GM12878 (cell line): ENCODE measurements around the gene IL22RA2. TPM values are rescaled to one million over a fixed set of nuclear protein-coding genes. Genes with fewer than 3 reads are reported as not detected.

Experiments
- ATAC-seq: fragments of 200-7000 bp; cut with Tn5 transposase; 3 replicates; pipeline ENCODE4 v1.9.1; 2020; ENCODE audit warnings: mild to moderate bottlenecking, moderate library complexity
- BruUV-seq: library from RNA; stranded (reverse); fragments of 400-500 nt; replicated peaks from 2 replicates; lab custom pipeline; 2021; lab: Mats Ljungman, UMichigan
- CTCF ChIA-PET: fragments of 300-600 bp; sonication (Branson Sonifier 250); formaldehyde crosslinking; extraction: SDS; loops from one replicate; lab custom pipeline; 2021; ENCODE audit warnings: inconsistent platforms; lab: Yijun Ruan, JAX
- POLR2A ChIA-PET: fragments of 350-600 bp; formaldehyde crosslinking; extraction: SDS; loops from one replicate; lab custom pipeline; 2021; ENCODE audit warnings: inconsistent platforms; lab: Charles Lee
- RAD21 ChIA-PET: fragments of 300-600 bp; sonication (Branson Sonifier 250); formaldehyde crosslinking; loops from one replicate; lab custom pipeline; 2023; ENCODE audit warnings: antibody characterized with exemption; ENCODE audit not compliant: unreplicated experiment; lab: Charles Lee
- SMC1A ChIA-PET: fragments of 300-600 bp; sonication (Branson Sonifier 250); formaldehyde crosslinking; loops from one replicate; lab custom pipeline; 2023; ENCODE audit not compliant: unreplicated experiment, uncharacterized antibody; lab: Charles Lee
- DNase-seq: peaks from one replicate; pipeline ENCODE4 v3.0.0-alpha.2; 2011; ENCODE audit warnings: low read depth, low spot score
- FAIRE-seq: peaks from 3 replicates; lab custom pipeline; 2011; peaks lifted over from hg19 to GRCh38; lab: Jason Lieb, UNC
- H2AFZ ChIP-seq: 2 replicates; pipeline ENCODE4 v1.6.0; 2011; ENCODE audit warnings: low read depth, low read length, control low read depth; ENCODE audit not compliant: control insufficient read depth
- H3K27ac ChIP-seq: 2 replicates; pipeline ENCODE4 v1.5.1; 2011; ENCODE audit warnings: control low read depth; ENCODE audit not compliant: control insufficient read depth, insufficient read depth
- H3K27me3 ChIP-seq, 2 experiments: replicated peaks in 1 of 2; 2 replicates each; pipeline versions ENCODE4 v1.6.0 to v1.6.1; 2011; ENCODE audit warnings: low read length in 1 of 2; ENCODE audit not compliant: control insufficient read depth in 2 of 2, insufficient read depth in 2 of 2
- H3K36me3 ChIP-seq, 2 experiments: 2 replicates each; pipeline ENCODE4 v1.5.1; 2011; ENCODE audit warnings: low read length in 1 of 2; ENCODE audit not compliant: control insufficient read depth in 2 of 2, insufficient read depth in 2 of 2
- H3K4me1 ChIP-seq: 2 replicates; pipeline ENCODE4 v1.6.1; 2011; ENCODE audit warnings: mild to moderate bottlenecking, low read length, moderate library complexity, mixed read lengths; ENCODE audit not compliant: control insufficient read depth, insufficient read depth
- H3K4me2 ChIP-seq: 2 replicates; pipeline ENCODE4 v1.6.0; 2011; ENCODE audit warnings: control low read depth; ENCODE audit not compliant: control insufficient read depth, insufficient read depth
- H3K4me3 ChIP-seq: fragments of 200-600 bp; sonication (generic); 2 replicates; pipeline ENCODE4 v1.5.1; 2016
- H3K79me2 ChIP-seq: 2 replicates; pipeline ENCODE4 v1.6.0; 2011; ENCODE audit warnings: low read length; ENCODE audit not compliant: control insufficient read depth, insufficient read depth
- H3K9ac ChIP-seq: 2 replicates; pipeline ENCODE4 v1.8.0; 2011; ENCODE audit warnings: low read length, control low read depth, mixed read lengths; ENCODE audit not compliant: control insufficient read depth, insufficient read depth
- H3K9me3 ChIP-seq: replicated peaks from 3 replicates; pipeline ENCODE4 v1.5.1; 2011; ENCODE audit warnings: mild to moderate bottlenecking, low read length; ENCODE audit not compliant: control insufficient read depth, insufficient read depth
- H4K20me1 ChIP-seq: 2 replicates; pipeline ENCODE4 v1.6.0; 2011; ENCODE audit not compliant: control insufficient read depth, insufficient read depth
- CBX5 ChIP-seq: sonication (generic); IDR thresholded peaks from 2 replicates; pipeline ENCODE4 v1.6.1; 2016; ENCODE audit warnings: low read depth, moderate library complexity, mild to moderate bottlenecking, inconsistent platforms
- FOXM1 ChIP-seq: IDR thresholded peaks from 2 replicates; pipeline ENCODE4 v1.6.1; 2012; ENCODE audit warnings: low read depth, mild to moderate bottlenecking, inconsistent platforms, low read length, moderate library complexity
- IKZF2 ChIP-seq, 2 experiments: fragments of 450-650 bp; IDR thresholded peaks; 2 replicates each; pipeline ENCODE4 v1.6.1; 2017; ENCODE audit warnings: mild to moderate bottlenecking in 2 of 2, moderate library complexity in 2 of 2
- IRF3 ChIP-seq: fragments of 450-650 bp; IDR thresholded peaks from 2 replicates; pipeline ENCODE4 v1.6.1; 2014; ENCODE audit warnings: mild to moderate bottlenecking
- IRF5 ChIP-seq: fragments of 450-650 bp; IDR thresholded peaks from 2 replicates; pipeline ENCODE4 v1.6.1; 2017; ENCODE audit warnings: borderline replicate concordance
- PBX3 ChIP-seq: IDR thresholded peaks from 2 replicates; pipeline ENCODE4 v1.6.1; 2011; ENCODE audit warnings: mild to moderate bottlenecking, low read depth, low read length, moderate library complexity; ENCODE audit not compliant: insufficient replicate concordance
- SIX5 ChIP-seq: IDR thresholded peaks from 2 replicates; pipeline ENCODE4 v1.6.1; 2011; ENCODE audit warnings: mild to moderate bottlenecking, low read depth, low read length, moderate library complexity; ENCODE audit not compliant: severe bottlenecking
- SREBF1 ChIP-seq: IDR thresholded peaks from 2 replicates; pipeline ENCODE4 v1.6.1; 2012; ENCODE audit warnings: mild to moderate bottlenecking, low read length
- SRF ChIP-seq, 2 experiments: IDR thresholded peaks; 2 replicates each; pipeline ENCODE4 v1.6.1; 2011; ENCODE audit warnings: low read depth in 2 of 2, low read length in 2 of 2, mild to moderate bottlenecking in 1 of 2, moderate library complexity in 1 of 2
- STAT3 ChIP-seq: IDR thresholded peaks from 2 replicates; pipeline ENCODE4 v1.6.1; 2011; ENCODE audit warnings: low read depth, low read length, improper control_type of control experiment
- TBL1XR1 ChIP-seq: IDR thresholded peaks from 2 replicates; pipeline ENCODE4 v1.6.1; 2012; ENCODE audit warnings: low read depth, low read length, improper control_type of control experiment
- ZBTB33 ChIP-seq: fragments of 450-650 bp; IDR thresholded peaks from 2 replicates; pipeline ENCODE4 v1.6.1; 2017; ENCODE audit warnings: mild to moderate bottlenecking
- ZBTB4 ChIP-seq: fragments of 450-650 bp; formaldehyde crosslinking; IDR thresholded peaks from 2 replicates; pipeline ENCODE4 v1.4.0; 2022; ENCODE audit warnings: mild to moderate bottlenecking, moderate library complexity
- in situ Hi-C: fragments of 300-500 bp; cut with MboI; formaldehyde crosslinking; loops from 9 replicates; pipeline ENCODE4 v1.14.3; 2018; ENCODE audit warnings: mixed read lengths
- intact Hi-C: fragments of 100-400 bp; cut with micrococcal nuclease; formaldehyde crosslinking; loops from one replicate; pipeline ENCODE4 v1.14.2; 2022; ENCODE audit not compliant: unreplicated experiment
- polyA plus RNA-seq, 11 experiments: library from polyadenylated mRNA; depleted of rRNA in 4 of 11; unstranded in 6 of 11; stranded (reverse) in 5 of 11; fragments of >200 nt; fragmentation: Nextera tagmentation in 4 of 11; fragmentation: Illumina TruSeq in 1 of 11; extraction: Ambion mirVana in 4 of 11; extraction: Trizol in 1 of 11; gene quantifications; 1 replicate in 1 of 11; 2 replicates in 10 of 11; pipeline versions ENCODE4 v1.2.1 to v1.2.3, GENCODE V29; 2011 to 2016; ENCODE audit warnings: inconsistent platforms in 2 of 11, missing spikeins in 2 of 11, low read depth in 1 of 11
- total RNA-seq, 4 experiments: library from RNA; depleted of rRNA in 3 of 4; stranded (reverse); fragments of >200 nt in 3 of 4; fragmentation: Illumina TruSeq in 1 of 4; extraction: Trizol in 1 of 4; gene quantifications; 2 replicates each; pipeline versions ENCODE4 v1.2.1 to v1.2.3, GENCODE V29; 2013 to 2021

IL22RA2 gene
- total and polyA plus RNA-seq, 10 of the 15 experiments (the other 5 are each of a cell fraction or from before 2014, with no cell fraction given), result 0.05 to 0.22 (median 0.09) TPM; not detected in 3

- intact Hi-C loops (no loop called here), in situ Hi-C loops (no loop called here)
- H3K9me3 ChIP-seq, result peaks cover 41% of the 10 kb centered on the region
- H4K20me1 ChIP-seq, result no peaks in the 10 kb centered on the region
- ChIA-PET SMC1A (interaction anchor here (2.3 to 7.9 kb wide), 4 partner anchors 12 to 105 kb away, joined by 10 to 77 read pairs (median 18); no protein-coding TSS in a partner anchor), RAD21 (interaction anchor here (8.0 kb wide), 1 partner anchor 46 kb away, joined by 68 read pairs; no protein-coding TSS in a partner anchor), CTCF (interaction anchor here (2.2 kb wide), 1 partner anchor 45 kb away, joined by 11 read pairs; no protein-coding TSS in a partner anchor), POLR2A (interaction anchor here (1.7 kb wide), 1 partner anchor 39 kb away, joined by 4 read pairs; no protein-coding TSS in a partner anchor)
- H3K79me2 ChIP-seq, result peaks cover 95% of the 10 kb centered on the region
- no peak overlapping the region for H3K4me2 ChIP-seq
- DNase-seq (no peak), FAIRE-seq (no peak), ATAC-seq (no peak)
- peaks cover 7 to 33% of the 10 kb centered on the region in 2 experiments for H3K36me3 ChIP-seq
- H2AFZ ChIP-seq, result no peak overlapping the region
- no TSS peak for BruUV-seq
- no peak overlapping the region for H3K9ac ChIP-seq
- peaks cover 9% of the 10 kb centered on the region; the same call in 1 of the 2 replicates for H3K4me1 ChIP-seq
- no peaks in the 10 kb centered on the region for H3K27me3 ChIP-seq
- H3K4me3 ChIP-seq, result no peak overlapping the region
- no peak overlapping the region for H3K27ac ChIP-seq
- no peak for TF ChIP-seq STAT3
- no peak for TF ChIP-seq IRF5
- no peak for TF ChIP-seq TBL1XR1
- no peak for TF ChIP-seq ZBTB33
- TF ChIP-seq PBX3, result no peak
- no peak for TF ChIP-seq IRF3
- TF ChIP-seq FOXM1, result no peak
- no peak for TF ChIP-seq SIX5
- no peak for TF ChIP-seq CBX5
- no peak for TF ChIP-seq IKZF2 (IDR thresholded peaks at IDR 0.05)
- no peak for TF ChIP-seq SRF (IDR thresholded peaks at IDR 0.05; ENCODE audit: low read depth in 2 of 2, low read length in 2 of 2)
- no peak for TF ChIP-seq ZBTB4 (CRISPR knock-in tag)
- TF ChIP-seq SREBF1, result no peak
Measured at GRCh38 chr6:137210903-137211302, 37.5 kb upstream of the IL22RA2 start.
